ENCODE measurements around the gene DAB1.
A peak's percentile ranks its signal among the peaks of the same experiment; 100 is the strongest.

Gene DAB1

GRCh38 chr1:57210881-57211280, 213.0 kb downstream of the DAB1 start:
- Histone ChIP-seq H3K14ac (ENCODE audit: low read length) (no peak overlapping the region), H3K4me1 (ENCODE audit: control insufficient read depth in 2 of 2, insufficient read depth in 1 of 2, low read depth in 1 of 2, low read length in 2 of 2) (peaks cover 16 to 19% of the 10 kb centered on the region in 2 donors), H4K8ac (ENCODE audit: low read depth, low read length) (no peak overlapping the region), H3K18ac (ENCODE audit: low read length) (no peak overlapping the region), H3K27me3 (ENCODE audit: control insufficient read depth in 3 of 3, insufficient read depth in 3 of 3, low read depth in 1 of 3, low read length in 3 of 3) (no peaks in the 10 kb centered on the region), H2BK12ac (ENCODE audit: low read length) (no peak overlapping the region), H3K4ac (ENCODE audit: low read length) (no peak overlapping the region), H3K9me3 (replicated peaks in 1 of 2; ENCODE audit: control insufficient read depth in 2 of 2, insufficient read depth in 1 of 2, low read depth in 1 of 2, low read length in 2 of 2) (peaks cover 0 to 5% of the 10 kb centered on the region in 2 donors), H3K4me3 (ENCODE audit: low read length in 2 of 2) (no peak overlapping the region), H3K23ac (ENCODE audit: low read depth, low read length, poor library complexity) (no peak overlapping the region), H2BK120ac (ENCODE audit: low read depth, low read length) (no peak overlapping the region), H3K27ac (replicated peaks; ENCODE audit: low read length) (no peak overlapping the region), H3K79me1 (ENCODE audit: low read depth, low read length) (no peaks in the 10 kb centered on the region), H2AK5ac (ENCODE audit: low read depth, low read length) (no peak overlapping the region), H4K91ac (ENCODE audit: low read depth, low read length, poor library complexity) (no peak overlapping the region), H3K9ac (ENCODE audit: low read depth, low read length, poor library complexity) (no peak overlapping the region), H3K4me2 (ENCODE audit: insufficient read depth, low read length, poor library complexity, severe bottlenecking) (no peak overlapping the region), H2AFZ (ENCODE audit: low read length) (no peak overlapping the region), H2BK5ac (ENCODE audit: low read length) (no peak overlapping the region), H2BK15ac (ENCODE audit: low read length) (no peak overlapping the region), H3K36me3 (replicated peaks in 1 of 2; ENCODE audit: control insufficient read depth in 2 of 2, insufficient read depth in 2 of 2, low read length in 2 of 2) (no peaks in the 10 kb centered on the region)
- WGBS, 2 donors (ENCODE audit: extremely low coverage in 2 of 2, insufficient read length in 2 of 2, insufficient replicate concordance in 1 of 2): no CpG with 5 or more reads among the region's 2 CpGs
- DNase-seq (ENCODE audit: low spot score): no peak

- H3K4me3 ChIP-seq (ENCODE audit: low read length in 2 of 2): no peak overlapping the region
- no peak overlapping the region for H2BK12ac ChIP-seq (ENCODE audit: low read length)
- no peak overlapping the region for H2AFZ ChIP-seq (ENCODE audit: low read length)
- no CpG with 5 or more reads among the region's 1 CpG for WGBS, 2 donors (ENCODE audit: extremely low coverage in 2 of 2, insufficient read length in 2 of 2, insufficient replicate concordance in 1 of 2)
- H3K27ac ChIP-seq (replicated peaks; ENCODE audit: low read length): no peak overlapping the region
- H3K9me3 ChIP-seq (replicated peaks in 1 of 2; ENCODE audit: control insufficient read depth in 2 of 2, insufficient read depth in 1 of 2, low read depth in 1 of 2, low read length in 2 of 2): peaks cover 0 to 5% of the 10 kb centered on the region in 2 donors
- peaks cover 15 to 20% of the 10 kb centered on the region in 2 donors for H3K4me1 ChIP-seq (ENCODE audit: control insufficient read depth in 2 of 2, insufficient read depth in 1 of 2, low read depth in 1 of 2, low read length in 2 of 2)
- H2BK5ac ChIP-seq (ENCODE audit: low read length): no peak overlapping the region
- no peaks in the 10 kb centered on the region for H3K79me1 ChIP-seq (ENCODE audit: low read depth, low read length)
- H3K14ac ChIP-seq (ENCODE audit: low read length): no peak overlapping the region
- no peak for DNase-seq (ENCODE audit: low spot score)
- no peak overlapping the region for H2BK15ac ChIP-seq (ENCODE audit: low read length)
- no peaks in the 10 kb centered on the region for H3K27me3 ChIP-seq (ENCODE audit: control insufficient read depth in 3 of 3, insufficient read depth in 3 of 3, low read depth in 1 of 3, low read length in 3 of 3)
- H3K18ac ChIP-seq (ENCODE audit: low read length): no peak overlapping the region
- no peak overlapping the region for H3K23ac ChIP-seq (ENCODE audit: low read depth, low read length, poor library complexity)
- H3K36me3 ChIP-seq (replicated peaks in 1 of 2; ENCODE audit: control insufficient read depth in 2 of 2, insufficient read depth in 2 of 2, low read length in 2 of 2): no peaks in the 10 kb centered on the region
- H3K4me2 ChIP-seq (ENCODE audit: insufficient read depth, low read length, poor library complexity, severe bottlenecking): no peak overlapping the region
- H2AK5ac ChIP-seq (ENCODE audit: low read depth, low read length): no peak overlapping the region
- no peak overlapping the region for H3K4ac ChIP-seq (ENCODE audit: low read length)
- H2BK120ac ChIP-seq (ENCODE audit: low read depth, low read length): no peak overlapping the region
- no peak overlapping the region for H4K91ac ChIP-seq (ENCODE audit: low read depth, low read length, poor library complexity)
- H3K9ac ChIP-seq (ENCODE audit: low read depth, low read length, poor library complexity): no peak overlapping the region
- no peak overlapping the region for H4K8ac ChIP-seq (ENCODE audit: low read depth, low read length)
These were observed 214.4 kb downstream of the DAB1 start for GRCh38 chr1:57209495-57209894.

GRCh38 chr1:57208741-57209302, 215.0 kb downstream of the DAB1 start:
- Histone ChIP-seq H3K4me1 (ENCODE audit: control insufficient read depth in 2 of 2, insufficient read depth in 1 of 2, low read depth in 1 of 2, low read length in 2 of 2) (peaks cover 15 to 22% of the 10 kb centered on the region in 2 donors), H3K14ac (ENCODE audit: low read length) (no peak overlapping the region), H3K4me3 (ENCODE audit: low read length in 2 of 2) (no peak overlapping the region), H2AK5ac (ENCODE audit: low read depth, low read length) (no peak overlapping the region), H3K18ac (ENCODE audit: low read length) (no peak overlapping the region), H2BK120ac (ENCODE audit: low read depth, low read length) (no peak overlapping the region), H3K9ac (ENCODE audit: low read depth, low read length, poor library complexity) (no peak overlapping the region), H3K27ac (replicated peaks; ENCODE audit: low read length) (no peak overlapping the region), H4K8ac (ENCODE audit: low read depth, low read length) (no peak overlapping the region), H3K4me2 (ENCODE audit: insufficient read depth, low read length, poor library complexity, severe bottlenecking) (no peak overlapping the region), H2BK15ac (ENCODE audit: low read length) (no peak overlapping the region), H3K4ac (ENCODE audit: low read length) (no peak overlapping the region), H3K36me3 (replicated peaks in 1 of 2; ENCODE audit: control insufficient read depth in 2 of 2, insufficient read depth in 2 of 2, low read length in 2 of 2) (no peaks in the 10 kb centered on the region), H2AFZ (ENCODE audit: low read length) (no peak overlapping the region), H2BK12ac (ENCODE audit: low read length) (no peak overlapping the region), H3K23ac (ENCODE audit: low read depth, low read length, poor library complexity) (no peak overlapping the region), H3K9me3 (replicated peaks in 1 of 2; ENCODE audit: control insufficient read depth in 2 of 2, insufficient read depth in 1 of 2, low read depth in 1 of 2, low read length in 2 of 2) (no peaks in the 10 kb centered on the region), H2BK5ac (ENCODE audit: low read length) (no peak overlapping the region), H4K91ac (ENCODE audit: low read depth, low read length, poor library complexity) (no peak overlapping the region), H3K79me1 (ENCODE audit: low read depth, low read length) (no peaks in the 10 kb centered on the region), H3K27me3 (ENCODE audit: control insufficient read depth in 3 of 3, insufficient read depth in 3 of 3, low read depth in 1 of 3, low read length in 3 of 3) (no peaks in the 10 kb centered on the region)
- no peak for DNase-seq (ENCODE audit: low spot score)
- no CpG with 5 or more reads among the region's 1 CpG for WGBS, 2 donors (ENCODE audit: extremely low coverage in 2 of 2, insufficient read length in 2 of 2, insufficient replicate concordance in 1 of 2)

GRCh38 chr1:57206038-57206437, 217.8 kb downstream of the DAB1 start:
- Histone ChIP-seq H2BK15ac (ENCODE audit: low read length) (no peak overlapping the region), H4K91ac (ENCODE audit: low read depth, low read length, poor library complexity) (no peak overlapping the region), H3K79me1 (ENCODE audit: low read depth, low read length) (no peaks in the 10 kb centered on the region), H2BK12ac (ENCODE audit: low read length) (no peak overlapping the region), H2BK5ac (ENCODE audit: low read length) (no peak overlapping the region), H2AFZ (ENCODE audit: low read length) (no peak overlapping the region), H3K4ac (ENCODE audit: low read length) (no peak overlapping the region), H3K4me3 (ENCODE audit: low read length in 2 of 2) (no peak overlapping the region), H3K18ac (ENCODE audit: low read length) (no peak overlapping the region), H3K4me2 (ENCODE audit: insufficient read depth, low read length, poor library complexity, severe bottlenecking) (no peak overlapping the region), H3K27me3 (ENCODE audit: control insufficient read depth in 3 of 3, insufficient read depth in 3 of 3, low read depth in 1 of 3, low read length in 3 of 3) (no peaks in the 10 kb centered on the region), H3K9ac (ENCODE audit: low read depth, low read length, poor library complexity) (no peak overlapping the region), H3K4me1 (ENCODE audit: control insufficient read depth in 2 of 2, insufficient read depth in 1 of 2, low read depth in 1 of 2, low read length in 2 of 2) (peaks cover 13 to 20% of the 10 kb centered on the region in 2 donors), H3K9me3 (replicated peaks in 1 of 2; ENCODE audit: control insufficient read depth in 2 of 2, insufficient read depth in 1 of 2, low read depth in 1 of 2, low read length in 2 of 2) (peaks cover 0 to 3% of the 10 kb centered on the region in 2 donors), H2BK120ac (ENCODE audit: low read depth, low read length) (no peak overlapping the region), H3K23ac (ENCODE audit: low read depth, low read length, poor library complexity) (no peak overlapping the region), H4K8ac (ENCODE audit: low read depth, low read length) (no peak overlapping the region), H3K36me3 (replicated peaks in 1 of 2; ENCODE audit: control insufficient read depth in 2 of 2, insufficient read depth in 2 of 2, low read length in 2 of 2) (no peaks in the 10 kb centered on the region), H3K14ac (ENCODE audit: low read length) (no peak overlapping the region), H2AK5ac (ENCODE audit: low read depth, low read length) (no peak overlapping the region), H3K27ac (replicated peaks; ENCODE audit: low read length) (peak overlapping the region; percentile 96)
- DNase-seq (ENCODE audit: low spot score): peak; percentile 47

All from neuronal stem cell (in vitro differentiated cells).